CD4-positive, alpha-beta memory T cell (primary cell): ENCODE results near the gene IFNA13. TPM values are rescaled to one million over a fixed set of nuclear protein-coding genes. Genes with fewer than 3 reads are reported as not detected.

Source experiments
- CTCF ChIA-PET: fragments of 350-600 bp; sonication (Branson Sonifier 250); formaldehyde crosslinking; loops from one replicate; lab custom pipeline; 2021; ENCODE audit warnings: inconsistent platforms; ENCODE audit not compliant: partially characterized antibody; lab: Charles Lee
- POLR2A ChIA-PET: fragments of 350-600 bp; sonication (Branson Sonifier 250); formaldehyde crosslinking; loops from one replicate; lab custom pipeline; 2021; ENCODE audit not compliant: partially characterized antibody; lab: Charles Lee
- DNase-seq, 5 donors: peaks; one replicate each; pipeline versions ENCODE4 v3.0.0 to v3.0.0-alpha.2; 2020 to 2022; ENCODE audit warnings: mixed read lengths in 1 of 5
- H3K27ac ChIP-seq: one replicate; pipeline ENCODE4 v1.7.0; 2013; ENCODE audit warnings: low read depth, low read length
- H3K27me3 ChIP-seq: 2 replicates; pipeline ENCODE4 v1.7.0; 2013; ENCODE audit warnings: mild to moderate bottlenecking, low read length, moderate library complexity; ENCODE audit not compliant: insufficient read depth
- H3K36me3 ChIP-seq: 2 replicates; pipeline ENCODE4 v1.7.0; 2013; ENCODE audit warnings: mild to moderate bottlenecking, low read length, moderate library complexity; ENCODE audit not compliant: insufficient read depth
- H3K4me1 ChIP-seq: 2 replicates; pipeline ENCODE4 v1.7.0; 2013; ENCODE audit warnings: mild to moderate bottlenecking, low read length, moderate library complexity; ENCODE audit not compliant: insufficient read depth
- H3K4me3 ChIP-seq, 2 donors: one replicate each; pipeline ENCODE4 v1.7.0; 2013; ENCODE audit warnings: low read length in 2 of 2, mild to moderate bottlenecking in 1 of 2
- H3K9me3 ChIP-seq, 2 donors: one replicate each; pipeline ENCODE4 v1.7.0; 2013; ENCODE audit warnings: low read length in 2 of 2, control low read depth in 1 of 2; ENCODE audit not compliant: control insufficient read depth in 1 of 2
- H3K27ac Mint-ChIP-seq, 7 donors: one replicate each; pipeline ENCODE4 v1.8.0; 2020 to 2021; ENCODE audit warnings: mixed read lengths in 7 of 7, mild to moderate bottlenecking in 6 of 7, inconsistent platforms in 3 of 7, moderate library complexity in 3 of 7
- H3K27me3 Mint-ChIP-seq, 2 donors: one replicate each; pipeline ENCODE4 v1.8.0; 2020 to 2021; ENCODE audit warnings: mixed read lengths in 2 of 2
- H3K36me3 Mint-ChIP-seq, 2 donors: one replicate each; pipeline ENCODE4 v1.8.0; 2020 to 2021; ENCODE audit warnings: mixed read lengths in 2 of 2, inconsistent platforms in 1 of 2, mild to moderate bottlenecking in 1 of 2
- H3K4me1 Mint-ChIP-seq, 4 donors: one replicate each; pipeline ENCODE4 v1.8.0; 2020 to 2021; ENCODE audit warnings: mixed read lengths in 4 of 4, mild to moderate bottlenecking in 1 of 4
- H3K4me3 Mint-ChIP-seq, 8 donors: one replicate each; pipeline ENCODE4 v1.8.0; 2020 to 2021; ENCODE audit warnings: mixed read lengths in 8 of 8, mild to moderate bottlenecking in 7 of 8, moderate library complexity in 6 of 8, inconsistent platforms in 3 of 8
- H3K9me3 Mint-ChIP-seq, 8 donors: one replicate each; pipeline ENCODE4 v1.8.0; 2020 to 2021; ENCODE audit warnings: mixed read lengths in 8 of 8, mild to moderate bottlenecking in 5 of 8, inconsistent platforms in 3 of 8, moderate library complexity in 1 of 8
- intact Hi-C: fragments of 100-400 bp; cut with micrococcal nuclease; formaldehyde crosslinking; loops from one replicate; pipeline ENCODE4 v1.15.1; 2023
- polyA plus RNA-seq, 2 donors: library from polyadenylated mRNA; unstranded; fragments of 300-500 nt; fragmentation: Illumina TruSeq; gene quantifications; one replicate each; pipeline ENCODE4 v1.2.3, GENCODE V29; 2021
- total RNA-seq, 2 experiments: library from RNA; stranded (reverse); gene quantifications; one replicate each; pipeline ENCODE4 v1.2.3, GENCODE V29; 2021

IFNA13 gene
- total RNA-seq (not detected), polyA plus RNA-seq (not detected)

DNA sequence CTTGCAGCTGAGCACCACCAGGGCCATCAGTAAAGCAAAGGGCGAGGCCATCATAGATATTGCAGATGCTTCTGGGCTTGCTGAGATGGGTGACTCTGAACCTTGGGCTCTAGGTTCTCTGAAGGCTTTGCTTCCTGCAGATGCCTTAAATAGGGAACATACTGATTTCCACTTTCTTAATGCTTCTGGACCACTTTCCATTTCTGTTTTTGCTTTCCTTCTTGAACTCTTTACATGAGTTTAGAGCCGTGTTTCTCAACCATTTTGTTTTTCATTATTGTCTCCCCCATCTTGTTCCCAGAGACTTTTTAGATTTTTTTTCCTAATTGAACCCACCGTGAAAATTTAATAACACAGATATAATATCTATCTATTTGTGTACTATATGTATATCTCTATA lies at the start of gene IFNA13:
TSS of gene IFNA13 (minus strand) at position 101 of the 400 bp plus-strand sequence. CDS start at position 54, 47 bp downstream.
- Mint-ChIP-seq H3K36me3 (no peaks in the 10 kb centered on the region), H3K4me1 (no peaks in the 10 kb centered on the region), H3K9me3 (no peaks in the 10 kb centered on the region), H3K27me3 (peaks cover 21 to 23% of the 10 kb centered on the region in 2 donors), H3K4me3 (no peak within 1 kb of the TSS), H3K27ac (no peak within 1 kb of the TSS)
- no peak within 1 kb of the TSS for H3K4me3 ChIP-seq
- H3K9me3 ChIP-seq, result no peaks in the 10 kb centered on the region
- CTCF ChIA-PET, result no interaction called here
- no peak for DNase-seq
- no peaks in the 10 kb centered on the region for H3K4me1 ChIP-seq
- no peaks in the 10 kb centered on the region for H3K36me3 ChIP-seq
- intact Hi-C loops, result no loop called here
- no peak within 1 kb of the TSS for H3K27ac ChIP-seq
- POLR2A ChIA-PET, result no interaction called here
- peaks cover 8% of the 10 kb centered on the region for H3K27me3 ChIP-seq

- ChIA-PET POLR2A (no interaction called here), CTCF (no interaction called here)
Observed at GRCh38 chr9:21415493-21416267, 47.8 kb upstream of the IFNA13 start.

GRCh38 chr9:21414220-21414940 lies 46.5 kb upstream of the IFNA13 start:
- intact Hi-C loops, result no loop called here
- H3K9me3 ChIP-seq, result no peaks in the 10 kb centered on the region
- ChIA-PET POLR2A (interaction anchor here (1.0 kb wide), 1 partner anchor 80 kb away, joined by 3 read pairs; no protein-coding TSS in a partner anchor), CTCF (interaction anchor here (1.1 kb wide), 1 partner anchor 18 kb away, joined by 3 read pairs; no protein-coding TSS in a partner anchor)
- no peaks in the 10 kb centered on the region for H3K36me3 ChIP-seq
- Mint-ChIP-seq H3K4me1 (peaks cover 0 to 7% (median 2%) of the 10 kb centered on the region in 4 donors), H3K27ac (no peak overlapping the region), H3K4me3 (no peak overlapping the region), H3K9me3 (no peaks in the 10 kb centered on the region), H3K27me3 (peaks cover 9 to 16% of the 10 kb centered on the region in 2 donors), H3K36me3 (no peaks in the 10 kb centered on the region)
- no peak overlapping the region for H3K27ac ChIP-seq
- H3K27me3 ChIP-seq, result no peaks in the 10 kb centered on the region
- no peaks in the 10 kb centered on the region for H3K4me1 ChIP-seq
- no peak overlapping the region for H3K4me3 ChIP-seq
- DNase-seq, result no peak

More at GRCh38 chr9:21415493-21416267, 47.8 kb upstream of the IFNA13 start:
- Mint-ChIP-seq H3K27ac (no peak overlapping the region), H3K9me3 (no peaks in the 10 kb centered on the region), H3K4me1 (peaks cover 0 to 7% (median 2%) of the 10 kb centered on the region in 4 donors), H3K4me3 (no peak overlapping the region), H3K36me3 (no peaks in the 10 kb centered on the region), H3K27me3 (peaks cover 6 to 12% of the 10 kb centered on the region in 2 donors)
- no peaks in the 10 kb centered on the region for H3K9me3 ChIP-seq
- H3K4me3 ChIP-seq, result no peak overlapping the region
- no peaks in the 10 kb centered on the region for H3K4me1 ChIP-seq
- no peak for DNase-seq
- H3K36me3 ChIP-seq, result no peaks in the 10 kb centered on the region
- H3K27ac ChIP-seq, result no peak overlapping the region
- H3K27me3 ChIP-seq, result no peaks in the 10 kb centered on the region
- intact Hi-C loops, result no loop called here

GRCh38 chr9:21413624-21414023 lies 45.8 kb upstream of the IFNA13 start:
- POLR2A ChIA-PET, result interaction anchor here (1.0 kb wide), 1 partner anchor 79 kb away, joined by 3 read pairs; no protein-coding TSS in a partner anchor
- H3K27me3 Mint-ChIP-seq, result peaks cover 7 to 16% of the 10 kb centered on the region in 2 donors
- no peaks in the 10 kb centered on the region for H3K4me1 ChIP-seq
- H3K9me3 ChIP-seq, result no peaks in the 10 kb centered on the region
- CTCF ChIA-PET, result no interaction called here
- H3K27ac ChIP-seq, result no peak overlapping the region
- no peak for DNase-seq
- no peaks in the 10 kb centered on the region for H3K36me3 ChIP-seq
- no peaks in the 10 kb centered on the region for H3K27me3 ChIP-seq
- no peak overlapping the region for H3K27ac Mint-ChIP-seq
- H3K4me3 ChIP-seq, result no peak overlapping the region
- H3K4me3 Mint-ChIP-seq, result no peak overlapping the region
- no peaks in the 10 kb centered on the region for H3K36me3 Mint-ChIP-seq
- no peaks in the 10 kb centered on the region for H3K9me3 Mint-ChIP-seq
- intact Hi-C loops, result no loop called here
- peaks cover 0 to 7% (median 2%) of the 10 kb centered on the region in 4 donors for H3K4me1 Mint-ChIP-seq

- H3K4me3 Mint-ChIP-seq, result no peak overlapping the region
- H3K27ac Mint-ChIP-seq, result no peak overlapping the region
- Histone ChIP-seq H3K27me3 (no peaks in the 10 kb centered on the region), H3K27ac (no peak overlapping the region), H3K4me1 (no peaks in the 10 kb centered on the region), H3K9me3 (no peaks in the 10 kb centered on the region), H3K4me3 (no peak overlapping the region), H3K36me3 (no peaks in the 10 kb centered on the region)
- no peaks in the 10 kb centered on the region for H3K36me3 Mint-ChIP-seq
- intact Hi-C loops, result no loop called here
- H3K27me3 Mint-ChIP-seq, result peaks cover 7 to 16% of the 10 kb centered on the region in 2 donors
- no peaks in the 10 kb centered on the region for H3K9me3 Mint-ChIP-seq
- ChIA-PET POLR2A (interaction anchor here (1.0 kb wide), 1 partner anchor 78 kb away, joined by 3 read pairs; no protein-coding TSS in a partner anchor), CTCF (no interaction called here)
- DNase-seq, result no peak
- peaks cover 0 to 7% (median 2%) of the 10 kb centered on the region in 4 donors for H3K4me1 Mint-ChIP-seq
Observed at GRCh38 chr9:21413151-21413550, 45.3 kb upstream of the IFNA13 start.

DNA sequence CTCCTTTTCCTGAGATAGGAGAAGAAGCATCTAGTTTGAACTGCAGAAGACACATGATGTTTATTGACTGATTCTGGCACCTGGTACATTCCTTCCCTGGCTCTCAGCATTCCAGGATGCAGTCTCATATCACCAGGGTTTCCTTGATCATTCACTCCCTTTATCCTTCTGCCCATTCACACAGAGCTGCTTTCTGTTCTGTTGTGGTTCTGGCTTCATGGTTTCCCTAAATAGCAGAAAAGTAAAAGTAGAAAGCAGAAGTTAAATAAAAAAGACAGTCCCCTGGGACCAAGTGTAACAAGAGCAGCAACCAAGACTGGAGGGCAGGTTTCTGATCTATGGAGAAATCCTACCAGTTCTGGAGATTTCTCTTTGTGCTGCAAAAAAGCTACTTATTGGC lies 44.2 kb upstream of the IFNA13 start:
- no peaks in the 10 kb centered on the region for H3K36me3 Mint-ChIP-seq
- Histone ChIP-seq H3K27me3 (no peaks in the 10 kb centered on the region), H3K36me3 (no peaks in the 10 kb centered on the region), H3K4me3 (no peak overlapping the region), H3K27ac (no peak overlapping the region), H3K4me1 (no peaks in the 10 kb centered on the region), H3K9me3 (no peaks in the 10 kb centered on the region)
- ChIA-PET POLR2A (no interaction called here), CTCF (interaction anchor here (0.8 kb wide), 1 partner anchor 16 kb away, joined by 4 read pairs; no protein-coding TSS in a partner anchor)
- no peak overlapping the region for H3K27ac Mint-ChIP-seq
- peaks cover 7 to 16% of the 10 kb centered on the region in 2 donors for H3K27me3 Mint-ChIP-seq
- intact Hi-C loops, result no loop called here
- no peak for DNase-seq
- H3K4me1 Mint-ChIP-seq, result peaks cover 0 to 7% (median 2%) of the 10 kb centered on the region in 4 donors
- H3K9me3 Mint-ChIP-seq, result no peaks in the 10 kb centered on the region
- no peak overlapping the region for H3K4me3 Mint-ChIP-seq

- no peak for DNase-seq
- Mint-ChIP-seq H3K36me3 (no peaks in the 10 kb centered on the region), H3K4me1 (peaks cover 0 to 5% (median 1%) of the 10 kb centered on the region in 4 donors), H3K27ac (no peak within 1 kb of the TSS), H3K9me3 (no peaks in the 10 kb centered on the region), H3K4me3 (no peak within 1 kb of the TSS), H3K27me3 (peaks cover 7 to 12% of the 10 kb centered on the region in 2 donors)
- Histone ChIP-seq H3K4me1 (no peaks in the 10 kb centered on the region), H3K4me3 (no peak within 1 kb of the TSS), H3K27me3 (no peaks in the 10 kb centered on the region), H3K36me3 (no peaks in the 10 kb centered on the region), H3K9me3 (no peaks in the 10 kb centered on the region), H3K27ac (no peak within 1 kb of the TSS)
- intact Hi-C loops, result no loop called here
- ChIA-PET CTCF (interaction anchor here (0.7 to 1.8 kb wide), 4 partner anchors 10 to 83 kb away, joined by 3 to 5 read pairs (median 4); no protein-coding TSS in a partner anchor), POLR2A (no interaction called here)
Observed at GRCh38 chr9:21408817-21409216, 41.0 kb upstream of the IFNA13 start, which contains the start of gene IFNA8. Gene IFNA8 (plus strand): TSS chr9:21409117. CDS start chr9:21409177, 60 bp downstream.
